ENCODE measurements around the gene KIF5B. TPM values are rescaled to one million over a fixed set of nuclear protein-coding genes. Genes with fewer than 3 reads are reported as not detected.

KIF5B gene
- total RNA-seq, 1 donor from 2014 or later, result 105 TPM

- Mint-ChIP-seq H3K4me1 (ENCODE audit: low read depth, unreplicated experiment) (no peaks in the 10 kb centered on the region), H3K36me3 (ENCODE audit: unreplicated experiment) (peaks cover 3% of the 10 kb centered on the region), H3K9me3 (ENCODE audit: unreplicated experiment) (no peaks in the 10 kb centered on the region), H3K4me3 (ENCODE audit: unreplicated experiment) (no peak overlapping the region), H3K27me3 (ENCODE audit: unreplicated experiment) (no peaks in the 10 kb centered on the region), H3K27ac (ENCODE audit: unreplicated experiment) (no peak overlapping the region)
- TF ChIP-seq CTCF (IDR thresholded peaks at IDR 0.05; ENCODE audit: partially characterized antibody, unreplicated experiment), result no peak
- no peak for DNase-seq
Measured at GRCh38 chr10:32028710-32029109, 27.5 kb downstream of the KIF5B start.

DNA sequence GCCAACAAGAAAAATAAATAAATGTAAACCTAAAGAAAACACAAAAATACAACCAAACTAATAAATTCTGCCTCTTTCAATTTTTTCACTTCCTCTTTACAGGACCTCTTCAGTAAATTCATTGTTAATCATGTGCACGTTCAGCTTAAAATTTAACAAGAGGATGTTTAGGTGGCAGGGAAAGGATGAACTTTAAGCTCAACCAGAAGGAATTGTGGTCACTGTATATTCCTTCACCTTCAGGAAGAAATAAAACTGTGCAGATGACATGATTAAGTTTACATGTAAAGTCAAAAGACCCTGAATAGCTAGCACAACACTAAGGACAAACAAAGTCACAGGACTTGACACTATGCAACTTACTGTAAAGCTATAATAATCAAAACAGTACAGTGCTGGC lies 33.0 kb downstream of the KIF5B start:
- Mint-ChIP-seq H3K27ac (ENCODE audit: unreplicated experiment) (no peak overlapping the region), H3K9me3 (ENCODE audit: unreplicated experiment) (no peaks in the 10 kb centered on the region), H3K36me3 (ENCODE audit: unreplicated experiment) (no peaks in the 10 kb centered on the region), H3K4me3 (ENCODE audit: unreplicated experiment) (no peak overlapping the region), H3K27me3 (ENCODE audit: unreplicated experiment) (no peaks in the 10 kb centered on the region), H3K4me1 (ENCODE audit: low read depth, unreplicated experiment) (no peaks in the 10 kb centered on the region)
- TF ChIP-seq CTCF (IDR thresholded peaks at IDR 0.05; ENCODE audit: partially characterized antibody, unreplicated experiment), result no peak
- DNase-seq, result no peak

DNA sequence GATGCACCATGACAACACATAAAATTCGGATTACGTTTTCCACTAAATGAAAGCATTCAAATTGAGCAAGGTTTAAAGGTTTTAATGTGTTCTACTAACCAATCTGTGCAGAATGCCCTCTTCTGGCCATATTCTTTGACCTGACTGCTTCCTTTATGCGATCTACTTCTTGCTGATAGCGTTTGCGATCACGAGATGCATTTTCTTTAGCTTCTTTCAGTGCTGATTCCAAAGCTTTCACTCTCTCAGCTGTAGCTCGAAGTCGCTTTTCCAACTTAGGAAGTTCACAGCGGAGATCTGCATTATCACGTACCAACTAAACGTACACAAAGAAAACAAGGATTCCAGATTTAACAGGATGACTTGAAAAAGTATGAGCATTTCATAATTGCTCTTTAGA lies 39.2 kb downstream of the KIF5B start:
- Mint-ChIP-seq H3K27ac (ENCODE audit: unreplicated experiment) (no peak overlapping the region), H3K36me3 (ENCODE audit: unreplicated experiment) (peaks cover 6% of the 10 kb centered on the region), H3K27me3 (ENCODE audit: unreplicated experiment) (no peaks in the 10 kb centered on the region), H3K9me3 (ENCODE audit: unreplicated experiment) (no peaks in the 10 kb centered on the region), H3K4me3 (ENCODE audit: unreplicated experiment) (no peak overlapping the region), H3K4me1 (ENCODE audit: low read depth, unreplicated experiment) (no peaks in the 10 kb centered on the region)
- TF ChIP-seq CTCF (IDR thresholded peaks at IDR 0.05; ENCODE audit: partially characterized antibody, unreplicated experiment), result no peak
- no peak for DNase-seq

- no peak overlapping the region for H3K27ac Mint-ChIP-seq (ENCODE audit: unreplicated experiment)
- peaks cover 6% of the 10 kb centered on the region for H3K36me3 Mint-ChIP-seq (ENCODE audit: unreplicated experiment)
- H3K9me3 Mint-ChIP-seq (ENCODE audit: unreplicated experiment), result peaks cover 2% of the 10 kb centered on the region
- H3K27me3 Mint-ChIP-seq (ENCODE audit: unreplicated experiment), result no peaks in the 10 kb centered on the region
- H3K4me1 Mint-ChIP-seq (ENCODE audit: low read depth, unreplicated experiment), result no peaks in the 10 kb centered on the region
- H3K4me3 Mint-ChIP-seq (ENCODE audit: unreplicated experiment), result no peak overlapping the region
- DNase-seq, result no peak
- TF ChIP-seq CTCF (IDR thresholded peaks at IDR 0.05; ENCODE audit: partially characterized antibody, unreplicated experiment), result no peak
Measured at GRCh38 chr10:32015386-32015785, 40.8 kb downstream of the KIF5B start.

- peaks cover 5% of the 10 kb centered on the region for H3K27me3 Mint-ChIP-seq (ENCODE audit: unreplicated experiment)
- no peaks in the 10 kb centered on the region for H3K36me3 Mint-ChIP-seq (ENCODE audit: unreplicated experiment)
- H3K4me1 Mint-ChIP-seq (ENCODE audit: low read depth, unreplicated experiment), result peaks cover 24% of the 10 kb centered on the region
- peaks cover 2% of the 10 kb centered on the region for H3K9me3 Mint-ChIP-seq (ENCODE audit: unreplicated experiment)
- no peak overlapping the region for H3K27ac Mint-ChIP-seq (ENCODE audit: unreplicated experiment)
- DNase-seq, result no peak
- no peak for TF ChIP-seq CTCF (IDR thresholded peaks at IDR 0.05; ENCODE audit: partially characterized antibody, unreplicated experiment)
- H3K4me3 Mint-ChIP-seq (ENCODE audit: unreplicated experiment), result no peak overlapping the region
Measured at GRCh38 chr10:32007026-32007425, 49.2 kb downstream of the KIF5B start.
